Measurements from ENCODE around the gene PFDN2. TPM values are rescaled to one million over a fixed set of nuclear protein-coding genes. Genes with fewer than 3 reads are reported as not detected.

Gene PFDN2
- 10 to 100 TPM; 76.6 to 78.8 TPM for total RNA-seq

GRCh38 chr1:161117759-161118581 lies at the start of gene PFDN2, which contains the start of gene NIT1:
PFDN2 (minus strand) TSS chr1:161118037; CDS start chr1:161118026, 11 bp downstream.
NIT1 (plus strand) TSS chr1:161118105; CDS start chr1:161118177, 72 bp downstream.
- peaks cover 63% of the 10 kb centered on the region for H3K36me3 Mint-ChIP-seq (ENCODE audit: low read depth)

GRCh38 chr1:161166669-161167548 lies 49.1 kb upstream of the PFDN2 start:
- no peaks in the 10 kb centered on the region for H3K9me3 Mint-ChIP-seq
- ChIA-PET POLR2A (interaction anchor here (0.6 to 5.0 kb wide), 14 partner anchors 9 to 222 kb away, joined by 3 to 69 read pairs (median 12); partner anchors contain the start of genes ARHGAP30, B4GALT3, NDUFS2 and NIT1), CTCF (interaction anchor here (0.7 to 4.4 kb wide), 30 partner anchors 9 to 222 kb away, joined by 3 to 69 read pairs (median 8); partner anchors contain the start of genes APOA2, B4GALT3, DEDD and NDUFS2)
- DNase-seq = no peak
- H3K4me3 Mint-ChIP-seq = peak overlapping the region; percentile 88
- peaks cover 45% of the 10 kb centered on the region for H3K36me3 Mint-ChIP-seq (ENCODE audit: low read depth)
- peaks cover 43% of the 10 kb centered on the region for H3K4me1 Mint-ChIP-seq
- H3K27me3 Mint-ChIP-seq = no peaks in the 10 kb centered on the region
- H3K27ac Mint-ChIP-seq = peak overlapping the region; percentile 94

More at GRCh38 chr1:161117759-161118581, at the start of gene PFDN2, which contains the start of gene NIT1:
- Mint-ChIP-seq H3K4me1 (peaks cover 66% of the 10 kb centered on the region), H3K9me3 (no peaks in the 10 kb centered on the region), H3K27me3 (no peaks in the 10 kb centered on the region), H3K4me3 (peak within 1 kb of the TSS; percentile 93), H3K27ac (peak within 1 kb of the TSS; percentile 95)
- CTCF ChIA-PET = interaction anchor here (0.5 to 3.4 kb wide), 13 partner anchors 10 to 264 kb away, joined by 3 to 21 read pairs (median 4); partner anchors contain the start of genes ARHGAP30, DEDD, KLHDC9 and TOMM40L
- POLR2A ChIA-PET = interaction anchor here (0.8 to 3.7 kb wide), 24 partner anchors 10 to 491 kb away, joined by 3 to 27 read pairs (median 6); partner anchors contain the start of genes B4GALT3, F11R, KLHDC9 and NDUFS2
- peak; percentile 89 for DNase-seq

GRCh38 chr1:161165742-161166668 lies 48.2 kb upstream of the PFDN2 start, which contains the start of gene PPOX:
PPOX (plus strand) TSS chr1:161166426; CDS start chr1:161166848, 422 bp downstream.
- Mint-ChIP-seq H3K9me3 (no peaks in the 10 kb centered on the region), H3K4me3 (peak within 1 kb of the TSS; percentile 88), H3K4me1 (peaks cover 49% of the 10 kb centered on the region), H3K27me3 (no peaks in the 10 kb centered on the region), H3K27ac (peak within 1 kb of the TSS; percentile 94), H3K36me3 (ENCODE audit: low read depth) (peaks cover 43% of the 10 kb centered on the region)
- ChIA-PET CTCF (interaction anchor here (0.6 to 4.4 kb wide), 41 partner anchors 9 to 373 kb away, joined by 3 to 69 read pairs (median 5); partner anchors contain the start of genes ADAMTS4, APOA2, B4GALT3 and DEDD), POLR2A (interaction anchor here (0.7 to 5.0 kb wide), 22 partner anchors 9 to 225 kb away, joined by 3 to 69 read pairs (median 7); partner anchors contain the start of genes ARHGAP30, B4GALT3, DEDD and KLHDC9)
- peak; percentile 96 for DNase-seq

- Mint-ChIP-seq H3K36me3 (ENCODE audit: low read depth) (peaks cover 40% of the 10 kb centered on the region), H3K4me3 (peak overlapping the region; percentile 88), H3K4me1 (peaks cover 59% of the 10 kb centered on the region), H3K27me3 (no peaks in the 10 kb centered on the region), H3K9me3 (no peaks in the 10 kb centered on the region), H3K27ac (peak overlapping the region; percentile 94)
- ChIA-PET CTCF (interaction anchor here (0.6 to 4.4 kb wide), 26 partner anchors 8 to 373 kb away, joined by 3 to 69 read pairs (median 8); partner anchors contain the start of genes APOA2, B4GALT3, DEDD and KLHDC9), POLR2A (interaction anchor here (0.7 to 5.0 kb wide), 19 partner anchors 8 to 226 kb away, joined by 3 to 69 read pairs (median 7); partner anchors contain the start of genes B4GALT3, DEDD, NDUFS2 and NIT1)
- no peak for DNase-seq
These were observed 47.2 kb upstream of the PFDN2 start for GRCh38 chr1:161164901-161165610.

- peaks cover 38% of the 10 kb centered on the region for H3K36me3 Mint-ChIP-seq (ENCODE audit: low read depth)
- ChIA-PET CTCF (interaction anchor here (0.8 to 3.9 kb wide), 3 partner anchors 23 to 62 kb away, joined by 3 to 9 read pairs (median 3); partner anchors contain the start of gene TOMM40L), POLR2A (no interaction called here)
- no peak for DNase-seq
- no peaks in the 10 kb centered on the region for H3K27me3 Mint-ChIP-seq
- H3K4me1 Mint-ChIP-seq = peaks cover 67% of the 10 kb centered on the region
- no peak overlapping the region for H3K4me3 Mint-ChIP-seq
- no peaks in the 10 kb centered on the region for H3K9me3 Mint-ChIP-seq
- H3K27ac Mint-ChIP-seq = peak overlapping the region; percentile 7
These were observed 46.0 kb upstream of the PFDN2 start for GRCh38 chr1:161163793-161164192.

- H3K27me3 Mint-ChIP-seq = no peaks in the 10 kb centered on the region
- DNase-seq = no peak
- ChIA-PET CTCF (interaction anchor here (1.0 kb wide), 1 partner anchor 39 kb away, joined by 3 read pairs; the partner anchor contains the start of gene NDUFS2), POLR2A (interaction anchor here (1.2 to 1.6 kb wide), 4 partner anchors 19 to 63 kb away, joined by 3 to 5 read pairs (median 4); partner anchors contain the start of genes DEDD and TOMM40L)
- H3K4me1 Mint-ChIP-seq = peaks cover 69% of the 10 kb centered on the region
- peaks cover 48% of the 10 kb centered on the region for H3K36me3 Mint-ChIP-seq (ENCODE audit: low read depth)
- no peaks in the 10 kb centered on the region for H3K9me3 Mint-ChIP-seq
- H3K4me3 Mint-ChIP-seq = no peak overlapping the region
- H3K27ac Mint-ChIP-seq = no peak overlapping the region
These were observed 45.0 kb upstream of the PFDN2 start for GRCh38 chr1:161162806-161163205.

GRCh38 chr1:161162052-161162451 lies 44.2 kb upstream of the PFDN2 start:
- Mint-ChIP-seq H3K9me3 (no peaks in the 10 kb centered on the region), H3K27ac (no peak overlapping the region), H3K27me3 (no peaks in the 10 kb centered on the region), H3K4me1 (peaks cover 66% of the 10 kb centered on the region), H3K36me3 (ENCODE audit: low read depth) (peaks cover 55% of the 10 kb centered on the region), H3K4me3 (no peak overlapping the region)
- CTCF ChIA-PET = interaction anchor here (0.8 to 1.0 kb wide), 3 partner anchors 18 to 143 kb away, joined by 3 read pairs; partner anchors contain the start of gene NDUFS2
- no peak for DNase-seq
- POLR2A ChIA-PET = interaction anchor here (1.2 to 1.6 kb wide), 6 partner anchors 15 to 116 kb away, joined by 3 to 5 read pairs (median 4); partner anchors contain the start of genes DEDD, TOMM40L and USF1

GRCh38 chr1:161161652-161162051 lies 43.8 kb upstream of the PFDN2 start:
- Mint-ChIP-seq H3K4me3 (no peak overlapping the region), H3K27ac (no peak overlapping the region), H3K36me3 (ENCODE audit: low read depth) (peaks cover 58% of the 10 kb centered on the region), H3K4me1 (peaks cover 67% of the 10 kb centered on the region), H3K27me3 (no peaks in the 10 kb centered on the region), H3K9me3 (no peaks in the 10 kb centered on the region)
- ChIA-PET POLR2A (interaction anchor here (1.1 to 1.6 kb wide), 7 partner anchors 15 to 115 kb away, joined by 3 to 5 read pairs (median 4); partner anchors contain the start of genes DEDD, TOMM40L and USF1), CTCF (interaction anchor here (0.8 to 1.0 kb wide), 2 partner anchors 19 to 144 kb away, joined by 3 read pairs; no protein-coding TSS in a partner anchor)
- DNase-seq = no peak

- Mint-ChIP-seq H3K4me3 (peak overlapping the region; percentile 92), H3K27ac (peak overlapping the region; percentile 66), H3K36me3 (ENCODE audit: low read depth) (peaks cover 61% of the 10 kb centered on the region), H3K9me3 (no peaks in the 10 kb centered on the region), H3K4me1 (peaks cover 68% of the 10 kb centered on the region), H3K27me3 (no peaks in the 10 kb centered on the region)
- CTCF ChIA-PET = no interaction called here
- POLR2A ChIA-PET = interaction anchor here (1.1 to 1.6 kb wide), 3 partner anchors 16 to 114 kb away, joined by 3 to 5 read pairs (median 4); partner anchors contain the start of gene USF1
- no peak for DNase-seq
These were observed 42.9 kb upstream of the PFDN2 start for GRCh38 chr1:161160671-161161145.

- Mint-ChIP-seq H3K27me3 (no peaks in the 10 kb centered on the region), H3K9me3 (no peaks in the 10 kb centered on the region), H3K4me3 (peak overlapping the region; percentile 92), H3K4me1 (peaks cover 69% of the 10 kb centered on the region), H3K36me3 (ENCODE audit: low read depth) (peaks cover 65% of the 10 kb centered on the region), H3K27ac (peak overlapping the region; percentile 66)
- CTCF ChIA-PET = no interaction called here
- POLR2A ChIA-PET = interaction anchor here (1.3 kb wide), 1 partner anchor 22 kb away, joined by 4 read pairs; no protein-coding TSS in a partner anchor
- no peak for DNase-seq
These were observed 42.0 kb upstream of the PFDN2 start for GRCh38 chr1:161159913-161160243.

All from activated CD4-positive, alpha-beta memory T cell treated with anti-CD3 and anti-CD28 coated beads, Interleukin-2, amount 10 ng/mL, durations not matched to agents 7 days and 5 days (primary cell).